ENCODE results near the gene APOF. TPM values are rescaled to one million over a fixed set of nuclear protein-coding genes. Genes with fewer than 3 reads are reported as not detected.
"Not testable (repeated sequence)": the region's sequence is repeated elsewhere in the genome, so short reads cannot be mapped to it uniquely, and the experiment has no call there.

Gene APOF, protein sequence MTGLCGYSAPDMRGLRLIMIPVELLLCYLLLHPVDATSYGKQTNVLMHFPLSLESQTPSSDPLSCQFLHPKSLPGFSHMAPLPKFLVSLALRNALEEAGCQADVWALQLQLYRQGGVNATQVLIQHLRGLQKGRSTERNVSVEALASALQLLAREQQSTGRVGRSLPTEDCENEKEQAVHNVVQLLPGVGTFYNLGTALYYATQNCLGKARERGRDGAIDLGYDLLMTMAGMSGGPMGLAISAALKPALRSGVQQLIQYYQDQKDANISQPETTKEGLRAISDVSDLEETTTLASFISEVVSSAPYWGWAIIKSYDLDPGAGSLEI
- total RNA-seq (2014; rRNA removed; shearing (Covaris generic)), result not detected in 2 replicates
- not detected in 2 replicates for polyA plus RNA-seq (2015; cell fraction: cytosol; rRNA removed)
- polyA plus RNA-seq (2015; cell fraction: nucleus; rRNA removed), result not detected in 2 replicates

DNA sequence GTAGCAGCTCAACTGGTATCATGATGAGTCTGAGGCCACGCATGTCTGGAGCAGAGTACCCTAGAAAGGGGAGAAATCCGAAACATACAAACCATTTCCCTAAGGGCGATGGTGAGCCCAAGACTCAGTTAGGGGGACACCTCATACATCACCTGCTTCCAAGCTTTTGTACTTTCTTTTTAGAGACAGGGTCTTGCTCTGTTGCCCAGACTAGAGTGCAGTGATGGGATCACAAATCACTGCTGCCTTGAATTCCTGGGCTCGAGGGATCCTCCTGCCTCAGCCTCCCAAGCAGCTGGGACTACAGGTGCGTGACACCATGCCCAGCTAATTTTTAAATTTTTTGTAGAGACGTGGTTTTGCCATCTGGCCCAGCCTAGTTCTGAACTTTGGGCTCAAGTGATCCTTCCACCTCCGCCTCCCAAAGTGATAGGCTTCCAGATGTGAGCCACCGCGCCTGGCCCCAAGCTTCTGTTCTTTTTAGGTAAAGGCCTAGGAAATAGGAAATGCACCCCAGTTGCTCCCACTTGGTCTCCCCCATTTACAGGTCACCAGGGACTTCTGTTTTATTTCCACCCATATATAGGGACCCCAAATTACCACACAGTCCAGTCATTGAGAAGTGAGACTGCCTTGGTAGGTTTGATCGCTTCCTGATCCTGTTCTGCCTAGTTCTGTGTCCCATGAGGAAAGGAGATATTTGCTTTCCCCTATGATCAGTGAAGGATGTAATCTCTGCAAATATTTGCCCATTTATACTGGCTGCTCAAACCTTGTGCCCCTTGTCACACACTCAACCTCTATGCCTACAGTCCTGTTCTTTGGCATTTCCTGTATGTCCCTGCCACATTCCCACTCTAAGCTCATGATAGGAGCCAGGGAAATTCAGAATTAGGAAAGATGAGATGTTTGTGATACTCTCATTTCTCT, at the start of gene APOF:
APOF (minus strand) TSS at position 728 of the 930 bp plus-strand sequence; CDS start at position 616, 112 bp downstream.
- in situ Hi-C loops (cut with HindIII; ENCODE audit: low pct_unique_long_range_greater_than_20kb, low sequenced_read_pairs), result no loop called here
- DNase-seq (ENCODE audit: low read depth, low spot score), result no peak

- in situ Hi-C loops (cut with HindIII; ENCODE audit: low pct_unique_long_range_greater_than_20kb, low sequenced_read_pairs), result no loop called here
- DNase-seq (ENCODE audit: low read depth, low spot score), result no peak
These were observed 49.4 kb upstream of the APOF start for GRCh38 chr12:56411781-56412639.

GRCh38 chr12:56410768-56411167, 48.1 kb upstream of the APOF start:
- no peak for DNase-seq (ENCODE audit: low read depth, low spot score)
- in situ Hi-C loops (cut with HindIII; ENCODE audit: low pct_unique_long_range_greater_than_20kb, low sequenced_read_pairs), result no loop called here

- in situ Hi-C loops (cut with HindIII; ENCODE audit: low pct_unique_long_range_greater_than_20kb, low sequenced_read_pairs), result no loop called here
- no peak for DNase-seq (ENCODE audit: low read depth, low spot score)
These were observed 46.3 kb upstream of the APOF start for GRCh38 chr12:56408799-56409417.

DNA sequence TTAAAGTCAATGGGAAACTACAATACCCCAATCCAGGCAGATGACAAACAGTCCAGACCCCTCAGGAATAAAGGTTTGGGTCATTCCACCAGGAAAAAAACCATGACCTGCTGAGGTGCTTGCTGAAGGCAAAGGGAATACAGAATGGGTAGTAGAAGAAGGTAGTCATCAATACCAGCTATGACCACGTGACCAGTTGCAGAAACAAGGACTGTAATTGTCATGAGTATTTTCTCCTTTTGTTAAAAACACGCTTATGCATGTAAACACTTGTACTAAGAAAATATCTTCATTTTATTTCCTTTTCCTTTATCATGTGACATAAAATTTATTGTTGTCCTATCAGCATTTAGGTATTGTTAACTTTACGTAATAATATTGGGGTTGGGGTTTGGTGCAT, 41.6 kb upstream of the APOF start:
- DNase-seq (ENCODE audit: low read depth, low spot score); in situ Hi-C loops (cut with HindIII; ENCODE audit: low pct_unique_long_range_greater_than_20kb, low sequenced_read_pairs): not testable (repeated sequence)

GRCh38 chr12:56401612-56402011, 39.0 kb upstream of the APOF start:
- in situ Hi-C loops (cut with HindIII; ENCODE audit: low pct_unique_long_range_greater_than_20kb, low sequenced_read_pairs); DNase-seq (ENCODE audit: low read depth, low spot score): not testable (repeated sequence)

- DNase-seq (ENCODE audit: low read depth, low spot score); in situ Hi-C loops (cut with HindIII; ENCODE audit: low pct_unique_long_range_greater_than_20kb, low sequenced_read_pairs): not testable (repeated sequence)
These were observed 38.5 kb upstream of the APOF start for GRCh38 chr12:56401125-56401524.

- in situ Hi-C loops (cut with HindIII; ENCODE audit: low pct_unique_long_range_greater_than_20kb, low sequenced_read_pairs); DNase-seq (ENCODE audit: low read depth, low spot score): not testable (repeated sequence)
These were observed 36.8 kb upstream of the APOF start for GRCh38 chr12:56399466-56399865.

DNA sequence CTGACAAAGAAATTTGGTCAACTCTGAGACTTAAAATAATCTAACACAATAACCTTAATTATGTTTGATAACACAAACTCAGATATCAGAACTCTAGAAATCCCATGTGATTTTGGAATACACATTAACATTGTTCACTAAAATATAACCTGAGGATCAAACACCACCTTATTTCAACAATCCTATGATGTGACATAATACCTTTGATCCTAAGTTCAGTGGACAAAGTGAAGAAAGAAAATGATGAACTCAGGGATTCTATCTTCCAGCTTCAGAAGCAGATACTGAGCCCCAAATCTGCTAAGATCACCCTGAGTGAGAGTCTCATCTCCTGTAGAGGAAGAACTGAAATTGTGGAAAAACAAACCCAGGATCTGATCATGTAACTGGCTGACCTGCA, 35.7 kb upstream of the APOF start:
- in situ Hi-C loops (cut with HindIII; ENCODE audit: low pct_unique_long_range_greater_than_20kb, low sequenced_read_pairs), result no loop called here
- DNase-seq (ENCODE audit: low read depth, low spot score), result no peak

- in situ Hi-C loops (cut with HindIII; ENCODE audit: low pct_unique_long_range_greater_than_20kb, low sequenced_read_pairs), result no loop called here
- DNase-seq (ENCODE audit: low read depth, low spot score), result no peak
These were observed 29.7 kb upstream of the APOF start for GRCh38 chr12:56392331-56392730.

DNA sequence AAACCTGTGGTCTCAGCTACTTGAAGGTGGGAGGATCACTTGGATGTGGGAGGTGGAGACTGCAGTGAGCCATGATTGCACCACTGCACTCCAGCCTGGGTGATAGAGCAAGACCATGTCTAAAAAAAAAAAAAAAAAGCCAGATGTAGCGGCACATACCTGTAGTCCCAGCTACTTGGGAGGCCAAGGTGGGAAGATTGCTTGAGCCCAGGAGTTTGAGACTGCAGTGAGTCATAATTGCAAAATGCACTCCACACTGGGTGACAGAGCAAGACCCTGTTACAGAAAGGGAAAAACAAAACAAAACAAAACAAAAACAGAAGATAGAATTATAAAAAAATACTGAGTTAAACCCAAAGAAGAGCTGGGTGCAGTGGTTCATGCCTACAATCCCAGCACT, 29.1 kb upstream of the APOF start:
- DNase-seq (ENCODE audit: low read depth, low spot score), result no peak
- in situ Hi-C loops (cut with HindIII; ENCODE audit: low pct_unique_long_range_greater_than_20kb, low sequenced_read_pairs), result no loop called here

- no peak for DNase-seq (ENCODE audit: low read depth, low spot score)
- in situ Hi-C loops (cut with HindIII; ENCODE audit: low pct_unique_long_range_greater_than_20kb, low sequenced_read_pairs), result no loop called here
These were observed 26.8 kb upstream of the APOF start for GRCh38 chr12:56389412-56389811.

GRCh38 chr12:56387152-56387736, 24.6 kb upstream of the APOF start:
- in situ Hi-C loops (cut with HindIII; ENCODE audit: low pct_unique_long_range_greater_than_20kb, low sequenced_read_pairs), result no loop called here
- DNase-seq (ENCODE audit: low read depth, low spot score), result no peak

GRCh38 chr12:56385873-56386272, 23.2 kb upstream of the APOF start:
- DNase-seq (ENCODE audit: low read depth, low spot score), result no peak
- in situ Hi-C loops (cut with HindIII; ENCODE audit: low pct_unique_long_range_greater_than_20kb, low sequenced_read_pairs), result no loop called here

GRCh38 chr12:56382611-56383010, 20.0 kb upstream of the APOF start:
- in situ Hi-C loops (cut with HindIII; ENCODE audit: low pct_unique_long_range_greater_than_20kb, low sequenced_read_pairs), result no loop called here
- no peak for DNase-seq (ENCODE audit: low read depth, low spot score)

DNA sequence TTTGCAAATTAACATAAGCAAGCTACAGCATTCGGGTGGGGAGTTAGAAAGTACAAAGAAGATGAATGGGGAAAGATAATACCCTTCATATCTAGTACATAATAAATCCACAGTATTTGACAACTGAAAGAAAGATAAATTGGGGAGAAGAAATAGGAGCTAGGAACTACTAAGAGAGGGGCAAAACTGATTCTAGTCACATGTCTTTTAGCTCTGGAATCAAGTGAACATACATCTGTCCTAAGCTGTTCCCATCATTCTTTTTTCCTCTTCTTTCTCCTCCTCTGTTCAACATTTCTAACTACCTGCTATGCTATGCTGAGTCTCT, 15.3 kb upstream of the APOF start:
- in situ Hi-C loops (cut with HindIII; ENCODE audit: low pct_unique_long_range_greater_than_20kb, low sequenced_read_pairs), result no loop called here
- no peak for DNase-seq (ENCODE audit: low read depth, low spot score)

Measured in SK-MEL-5 (cell line).